GM18867 (cell line): ENCODE data around the gene SPATA46.

Experiments used
- ATAC-seq: cut with Tn5 transposase; IDR thresholded peaks from one replicate; pipeline ENCODE4 v1.9.1; 2021; ENCODE audit warnings: mild to moderate bottlenecking, moderate library complexity; ENCODE audit not compliant: unreplicated experiment

Gene SPATA46

DNA sequence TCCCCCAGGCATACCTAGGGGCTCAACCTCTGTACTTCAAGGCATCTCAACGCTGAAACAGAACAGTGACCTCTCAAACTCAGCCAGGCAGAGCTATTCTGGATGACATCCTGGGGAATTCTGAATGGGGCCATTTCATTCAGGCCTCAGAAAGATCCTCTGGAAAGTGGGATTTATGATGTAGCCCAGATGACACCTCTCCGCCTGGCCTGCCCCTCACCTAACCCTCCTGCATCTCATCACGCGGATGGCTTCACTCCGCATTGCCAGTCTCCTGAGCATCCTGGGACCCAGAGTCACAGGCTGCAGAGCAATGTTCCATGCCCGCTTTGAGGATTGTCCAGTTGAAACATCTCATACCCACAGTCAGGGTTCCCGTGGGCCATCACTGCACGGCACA, 1.2 kb downstream of the SPATA46 start:
- ATAC-seq = no peak

DNA sequence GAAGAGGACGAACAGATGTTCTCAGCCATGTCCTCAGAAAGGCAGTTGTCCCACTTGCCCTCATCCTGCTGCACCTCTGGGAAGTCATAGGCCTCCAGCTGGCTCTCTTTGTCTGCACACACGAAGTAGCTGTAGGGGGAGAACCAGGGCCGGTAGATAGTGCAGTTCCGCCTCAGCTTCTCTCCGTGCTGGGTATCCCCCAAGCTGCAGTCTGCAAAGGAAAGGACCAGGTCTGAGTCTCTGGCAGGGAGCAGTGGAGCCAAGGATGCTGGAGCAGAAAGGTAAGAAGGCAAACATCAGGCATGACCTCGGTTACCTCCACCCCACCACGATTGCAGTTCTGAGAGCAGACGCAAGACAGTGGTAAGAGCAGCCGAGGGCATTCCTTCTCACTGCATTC, 2.2 kb downstream of the SPATA46 start:
- ATAC-seq = no peak

DNA sequence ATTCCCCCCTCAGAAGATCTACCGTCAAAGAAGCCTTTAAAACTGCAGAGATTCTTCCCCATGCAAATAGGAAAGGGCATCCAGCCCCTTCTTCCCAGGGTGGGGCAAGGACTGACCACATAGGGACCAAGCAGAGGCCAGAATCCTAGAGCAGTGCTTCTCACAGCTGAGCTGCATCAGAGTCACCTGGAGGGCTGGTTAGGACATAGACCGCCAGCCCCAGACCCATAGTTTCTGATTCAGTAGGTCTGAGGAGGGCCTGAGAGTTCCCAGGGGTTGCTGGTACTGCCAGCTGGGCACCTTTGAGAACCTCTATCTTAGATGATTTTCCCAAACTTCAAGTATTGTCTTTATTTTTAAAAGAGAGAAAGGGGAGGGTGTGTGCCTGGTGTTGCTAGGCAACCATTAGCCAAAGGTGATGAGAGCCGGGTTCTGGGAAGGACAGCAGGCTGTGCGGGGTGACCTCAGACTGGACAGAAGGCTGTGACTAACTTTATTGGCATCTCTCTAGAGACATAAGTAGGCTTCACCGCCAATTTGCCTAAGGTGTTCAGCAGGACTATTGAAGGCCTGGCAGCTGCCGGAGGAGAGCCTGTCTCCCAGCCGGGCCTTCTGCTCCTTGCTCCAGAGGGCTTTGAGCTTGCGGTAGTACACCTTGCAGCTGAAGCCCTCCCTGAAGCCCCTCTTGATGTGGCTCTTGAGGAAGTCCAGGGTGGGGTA, 3.0 kb downstream of the SPATA46 start:
- no peak for ATAC-seq

DNA sequence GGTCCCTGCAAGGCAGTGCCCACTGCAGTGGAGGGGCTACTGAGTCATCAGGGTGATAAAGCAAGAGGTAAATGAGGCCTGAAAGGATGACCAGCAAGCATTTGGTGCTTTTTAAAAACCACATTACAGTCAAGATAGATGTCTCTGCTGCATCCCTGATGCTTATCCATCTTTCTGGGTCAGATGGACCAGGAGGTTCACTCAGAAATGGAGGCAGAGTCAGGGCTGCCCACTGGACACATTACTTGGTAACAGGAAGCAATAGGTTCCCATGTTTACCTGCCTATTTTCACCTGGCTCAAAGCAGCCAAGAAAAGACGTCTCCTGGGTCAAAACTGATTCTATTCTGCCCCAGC, 3.6 kb downstream of the SPATA46 start:
- no peak for ATAC-seq

DNA sequence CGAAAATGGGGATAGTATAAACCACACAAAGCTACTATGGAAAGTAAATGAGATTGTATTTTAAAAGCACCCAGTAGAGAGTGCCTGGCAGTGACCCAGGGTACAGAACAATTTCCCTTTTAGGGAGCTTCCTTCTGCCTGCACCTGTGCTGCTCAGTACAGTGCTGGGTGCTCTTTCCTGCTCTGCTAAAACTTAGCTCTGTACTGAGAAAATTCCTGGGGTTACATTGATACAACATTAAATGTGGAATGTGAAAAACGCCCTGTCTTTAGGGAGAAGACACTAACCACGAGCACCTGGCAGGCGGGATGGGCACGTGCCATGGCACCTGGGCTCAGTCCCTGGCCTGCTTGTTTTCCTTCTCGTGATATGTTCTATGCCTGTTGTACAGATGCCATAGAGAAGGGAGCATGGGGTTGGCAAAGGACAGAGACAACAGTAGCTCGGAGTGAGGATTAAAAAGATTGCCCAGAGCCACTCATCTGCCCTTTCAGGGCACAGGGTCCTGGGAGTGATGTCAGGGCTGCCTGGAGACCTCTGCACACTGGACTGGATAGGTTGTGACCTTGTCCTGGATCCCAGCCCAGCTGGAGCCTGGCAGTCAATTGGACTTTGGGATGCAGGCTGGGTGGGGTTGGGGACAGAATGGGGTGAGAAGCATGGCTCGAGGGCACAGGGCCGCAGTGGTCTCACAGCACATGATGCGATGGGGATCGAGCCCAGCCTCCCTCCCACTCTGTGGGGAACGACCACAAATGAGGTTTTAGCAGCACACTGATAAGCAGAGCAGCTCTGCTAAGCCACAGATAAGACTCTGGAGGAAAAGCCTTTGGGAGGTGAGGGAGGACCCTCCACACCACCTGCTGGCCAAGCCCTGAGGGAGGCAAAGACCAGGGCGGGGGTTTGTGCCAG, 4.2 kb downstream of the SPATA46 start:
- no peak for ATAC-seq

DNA sequence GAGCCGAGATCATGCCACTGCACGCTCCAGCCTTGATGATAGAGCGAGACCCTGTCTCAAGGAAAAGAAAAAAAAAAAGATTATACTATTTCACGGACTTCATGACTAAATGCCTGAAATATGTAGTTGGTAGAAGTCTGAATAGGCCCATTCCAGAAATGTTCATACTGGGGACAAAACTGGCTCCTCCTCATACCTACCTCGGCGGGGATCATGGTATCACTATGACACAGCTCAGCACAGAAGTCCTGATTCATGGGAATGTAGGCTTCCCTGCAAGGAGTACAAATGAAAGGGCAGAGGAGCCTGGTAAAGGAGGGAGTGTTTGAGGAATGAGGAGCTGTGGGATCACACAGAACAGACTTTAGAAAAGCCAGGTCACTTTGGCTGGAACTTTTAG, 5.0 kb downstream of the SPATA46 start:
- no peak for ATAC-seq

DNA sequence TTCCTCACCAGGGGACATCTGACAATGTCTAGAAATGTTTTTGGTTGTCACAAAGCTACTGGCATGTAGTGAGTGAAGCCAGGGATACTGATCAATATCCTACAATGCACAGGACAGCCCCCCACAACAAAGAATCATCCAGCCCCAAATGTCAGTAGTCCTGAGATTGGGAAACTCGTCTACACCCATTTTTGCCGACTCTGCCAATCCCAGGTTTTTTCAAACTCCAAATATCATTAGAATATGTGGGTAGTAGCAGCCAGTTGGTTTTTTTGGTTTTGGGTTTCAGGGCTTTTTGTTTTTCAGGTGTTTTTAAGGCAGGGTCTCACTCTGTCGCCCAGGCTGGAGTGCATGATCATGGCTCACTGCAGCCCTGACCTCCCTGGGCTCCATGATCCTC, 5.9 kb downstream of the SPATA46 start:
- ATAC-seq = no peak

DNA sequence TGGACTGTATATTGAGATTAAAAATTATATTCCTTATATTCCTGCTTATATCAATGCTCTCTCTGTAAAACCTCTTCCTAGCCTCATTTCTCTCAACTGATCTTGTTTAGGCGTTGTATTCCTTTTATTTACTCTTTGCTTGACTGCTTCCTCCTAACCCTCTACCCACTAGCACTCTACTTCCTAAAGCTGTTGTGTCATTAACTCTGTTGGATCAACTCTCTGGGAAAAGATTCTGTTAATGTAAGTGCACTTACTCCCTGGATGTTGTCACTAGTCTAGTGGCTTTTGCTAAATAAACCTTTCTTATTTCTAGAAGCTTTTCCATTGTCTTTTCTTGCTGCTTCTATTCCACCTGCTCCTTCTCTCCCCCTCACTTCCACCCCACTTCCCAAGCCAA, 6.5 kb downstream of the SPATA46 start:
- ATAC-seq = no peak

DNA sequence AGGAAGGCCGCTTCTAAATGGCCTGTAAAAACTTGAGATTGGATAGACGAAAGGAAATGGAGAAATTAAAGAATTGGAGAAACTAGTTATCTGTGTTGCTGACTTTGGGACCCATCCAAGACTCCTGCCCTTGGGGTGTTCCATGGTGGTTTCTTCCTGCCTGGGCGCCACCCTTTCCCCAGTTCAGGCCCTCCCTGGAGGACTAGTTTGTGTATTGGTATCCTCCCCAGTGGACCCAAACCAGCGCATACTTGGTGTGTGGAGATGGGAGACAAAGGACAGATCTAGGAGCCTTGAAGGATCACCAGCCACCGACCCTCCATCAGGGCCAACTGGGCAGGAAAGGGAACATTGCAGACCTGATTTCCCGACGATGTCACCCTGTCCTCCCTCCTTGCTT, 7.1 kb downstream of the SPATA46 start:
- ATAC-seq = no peak

DNA sequence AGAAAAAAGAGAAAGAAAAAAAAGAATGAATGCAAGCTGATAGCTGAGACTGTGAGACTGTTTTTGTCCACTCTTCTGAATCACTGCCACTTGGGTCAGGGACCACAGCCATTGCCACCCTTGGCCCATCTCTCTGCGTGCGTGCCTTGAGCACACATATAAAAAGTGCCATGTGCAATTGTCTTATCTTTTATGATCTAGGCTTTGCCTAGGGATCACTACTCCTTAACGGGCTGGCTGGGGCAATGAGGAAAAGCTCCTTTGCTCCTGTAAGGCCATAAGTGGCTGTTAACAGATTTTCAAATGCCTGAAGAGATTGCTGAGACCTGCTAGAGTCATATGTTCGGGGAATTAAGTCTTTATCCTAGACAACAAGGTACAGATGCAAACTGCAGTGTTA, 8.2 kb downstream of the SPATA46 start:
- no peak for ATAC-seq

DNA sequence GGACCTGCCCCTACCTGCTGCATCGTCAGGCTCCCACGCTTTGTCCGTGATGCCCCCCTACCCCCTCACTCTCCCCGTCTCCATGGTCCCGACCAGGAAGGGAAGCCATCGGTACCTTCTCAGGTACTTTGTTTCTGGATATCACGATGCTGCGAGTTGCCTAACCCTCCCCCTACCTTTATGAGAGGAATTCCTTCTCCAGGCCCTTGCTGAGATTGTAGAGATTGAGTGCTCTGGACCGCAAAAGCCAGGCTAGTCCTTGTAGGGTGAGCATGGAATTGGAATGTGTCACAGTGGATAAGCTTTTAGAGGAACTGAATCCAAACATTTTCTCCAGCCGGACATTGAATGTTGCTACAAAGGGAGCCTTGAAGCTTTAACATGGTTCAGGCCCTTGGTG, 8.9 kb downstream of the SPATA46 start:
- ATAC-seq = no peak

DNA sequence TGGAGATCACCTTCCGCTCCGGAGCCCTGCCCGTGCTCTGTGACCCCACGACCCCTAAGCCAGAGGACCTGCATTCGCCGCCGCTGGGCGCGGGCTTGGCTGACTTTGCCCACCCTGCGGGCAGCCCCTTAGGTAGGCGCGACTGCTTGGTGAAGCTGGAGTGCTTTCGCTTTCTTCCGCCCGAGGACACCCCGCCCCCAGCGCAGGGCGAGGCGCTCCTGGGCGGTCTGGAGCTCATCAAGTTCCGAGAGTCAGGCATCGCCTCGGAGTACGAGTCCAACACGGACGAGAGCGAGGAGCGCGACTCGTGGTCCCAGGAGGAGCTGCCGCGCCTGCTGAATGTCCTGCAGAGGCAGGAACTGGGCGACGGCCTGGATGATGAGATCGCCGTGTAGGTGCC, 9.6 kb downstream of the SPATA46 start:
- no peak for ATAC-seq

DNA sequence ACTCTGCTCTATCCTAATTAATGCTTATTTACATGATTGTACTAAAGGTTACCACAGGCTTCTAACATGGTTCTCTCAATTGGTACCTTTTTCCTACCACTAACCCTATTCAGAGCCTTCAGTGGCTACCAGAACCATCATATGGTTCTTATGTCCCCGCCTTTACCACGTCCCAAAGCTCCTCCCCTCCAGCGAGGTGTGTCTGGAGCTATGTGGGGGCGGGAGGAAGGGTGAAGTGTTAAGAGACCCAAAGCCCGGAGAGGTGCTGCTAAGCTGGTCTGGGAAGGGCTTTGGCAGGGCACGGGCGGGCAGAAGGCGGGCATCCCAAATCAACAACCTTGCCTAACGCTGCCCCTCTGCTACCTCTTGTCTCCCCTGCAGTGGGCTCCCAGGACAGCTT, 10.0 kb downstream of the SPATA46 start:
- ATAC-seq = no peak

DNA sequence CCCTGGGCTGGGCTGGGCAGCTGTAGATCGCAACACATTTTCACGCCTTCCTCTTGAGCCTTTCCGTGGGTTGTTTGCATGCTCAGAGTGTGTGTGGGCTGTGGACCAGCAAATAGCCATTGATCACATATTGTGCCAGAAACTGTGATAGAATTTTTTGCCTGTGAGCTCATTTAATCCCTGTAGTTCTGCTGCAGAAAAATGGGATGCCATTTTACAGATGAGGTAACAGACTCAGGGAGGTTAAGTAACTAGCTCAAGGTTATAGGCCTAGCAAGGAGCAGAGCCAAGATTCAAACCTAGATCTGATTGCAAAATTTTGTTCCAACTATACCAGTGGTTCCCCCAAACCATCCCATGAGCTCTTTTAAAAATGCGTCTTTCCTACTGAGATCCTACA, 10.5 kb downstream of the SPATA46 start:
- ATAC-seq = no peak

DNA sequence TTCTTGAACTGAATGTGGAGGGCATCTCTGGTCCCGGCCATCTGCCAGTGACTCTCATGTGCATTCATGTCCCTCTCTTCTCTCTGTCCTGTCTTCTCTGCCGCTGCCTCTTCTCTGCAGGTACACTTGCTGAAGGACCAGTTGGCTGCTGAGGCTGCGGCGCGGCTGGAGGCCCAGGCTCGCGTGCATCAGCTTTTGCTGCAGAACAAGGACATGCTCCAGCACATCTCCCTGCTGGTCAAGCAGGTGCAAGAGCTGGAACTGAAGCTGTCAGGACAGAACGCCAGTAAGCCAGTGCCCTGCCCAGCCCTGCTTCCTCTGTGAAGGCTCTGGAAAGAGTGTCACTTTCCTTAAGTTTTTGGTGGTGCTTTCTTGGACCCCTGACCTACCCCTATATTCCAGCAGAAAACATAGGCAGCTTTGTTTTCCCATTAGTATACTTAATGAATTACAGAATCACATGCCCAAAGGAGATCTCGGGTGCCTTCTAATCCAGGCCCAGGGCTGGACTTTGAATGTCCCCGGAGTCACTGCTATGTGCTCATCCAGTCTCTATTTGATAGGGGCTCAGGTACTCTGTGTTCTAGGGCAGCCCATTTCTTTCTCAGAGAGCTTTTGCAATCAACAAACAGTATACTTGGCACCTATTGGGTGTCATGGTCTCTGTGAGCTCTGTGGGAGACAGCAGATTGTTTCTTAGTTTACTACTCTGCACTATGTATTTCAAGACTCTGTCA, 11.2 kb downstream of the SPATA46 start:
- ATAC-seq = no peak

DNA sequence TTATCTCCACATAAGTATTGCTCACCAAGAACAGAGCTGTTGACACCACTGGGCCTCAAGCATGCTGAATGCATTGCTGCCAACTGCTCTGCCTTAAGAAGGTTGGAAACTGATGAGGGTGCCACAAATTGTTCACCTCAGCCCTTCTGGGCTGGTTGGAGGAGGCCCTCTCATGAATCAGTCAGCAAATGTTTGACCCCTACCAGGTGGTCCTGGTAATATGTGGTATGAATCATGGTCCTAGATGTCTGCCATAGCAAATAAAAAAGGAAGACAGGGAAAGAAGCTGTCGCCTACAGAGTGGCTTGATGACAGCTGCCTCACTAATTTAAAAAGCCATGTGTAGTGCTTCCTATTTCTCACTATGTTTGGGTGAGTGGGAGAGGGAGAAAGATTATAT, 12.2 kb downstream of the SPATA46 start:
- no peak for ATAC-seq

DNA sequence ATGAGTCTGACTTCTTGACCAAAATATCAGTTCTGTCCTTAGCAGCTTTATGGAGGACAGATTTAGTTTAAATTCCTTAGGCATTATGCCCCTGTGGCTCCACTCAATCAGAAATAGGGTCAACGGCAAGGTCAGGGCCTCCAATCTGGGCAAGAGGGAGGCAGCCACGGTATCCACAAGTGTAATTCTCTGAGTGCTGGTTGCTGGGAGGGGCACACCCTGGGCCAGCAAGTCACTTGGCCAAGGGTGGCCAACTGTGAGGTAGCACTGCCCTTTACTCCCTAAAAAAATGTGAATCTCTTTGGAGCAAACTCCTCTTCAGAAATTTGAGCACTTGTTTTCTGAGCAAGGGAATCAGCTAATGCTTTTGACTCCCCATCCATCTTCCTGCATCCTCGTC, 12.8 kb downstream of the SPATA46 start:
- no peak for ATAC-seq

DNA sequence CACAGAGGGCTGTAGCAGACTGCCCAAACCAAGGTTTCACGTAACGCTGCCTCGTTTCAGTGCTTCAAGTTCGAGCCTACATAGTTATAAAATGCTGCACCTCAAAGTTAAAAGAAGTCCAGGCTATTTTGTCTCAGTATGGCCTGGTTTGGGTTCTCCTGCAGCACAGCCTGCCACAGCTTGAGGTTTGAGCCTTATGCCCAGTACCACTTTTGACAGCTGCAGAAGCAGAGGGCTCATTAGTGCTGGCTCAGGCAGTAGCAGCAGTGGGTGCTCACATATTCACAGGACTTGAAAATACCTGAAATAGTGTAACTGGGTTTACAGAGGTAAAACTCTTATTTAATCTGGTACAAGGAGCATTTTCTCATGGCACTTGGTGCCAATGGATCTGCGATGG, 15.3 kb downstream of the SPATA46 start:
- ATAC-seq = peak; percentile 23

DNA sequence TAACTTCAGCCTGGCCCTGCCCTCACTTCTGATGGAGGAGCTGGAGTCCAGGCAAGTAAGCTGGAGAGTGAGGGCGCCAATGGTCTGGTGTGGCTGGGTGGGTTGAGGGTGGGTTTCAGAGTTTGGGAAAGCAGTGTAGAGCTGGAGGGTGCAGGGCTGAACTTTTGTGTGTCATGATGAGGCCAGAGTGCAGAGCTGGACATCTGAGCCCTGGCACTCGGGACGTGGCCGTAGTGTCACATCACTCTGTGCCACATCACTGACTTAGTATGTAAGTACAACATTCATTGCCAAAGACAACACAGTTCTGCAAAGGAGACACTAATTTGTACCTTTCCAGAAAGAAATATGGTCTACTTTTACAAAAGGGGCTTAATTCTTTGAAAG, 15.8 kb downstream of the SPATA46 start:
- no peak for ATAC-seq

DNA sequence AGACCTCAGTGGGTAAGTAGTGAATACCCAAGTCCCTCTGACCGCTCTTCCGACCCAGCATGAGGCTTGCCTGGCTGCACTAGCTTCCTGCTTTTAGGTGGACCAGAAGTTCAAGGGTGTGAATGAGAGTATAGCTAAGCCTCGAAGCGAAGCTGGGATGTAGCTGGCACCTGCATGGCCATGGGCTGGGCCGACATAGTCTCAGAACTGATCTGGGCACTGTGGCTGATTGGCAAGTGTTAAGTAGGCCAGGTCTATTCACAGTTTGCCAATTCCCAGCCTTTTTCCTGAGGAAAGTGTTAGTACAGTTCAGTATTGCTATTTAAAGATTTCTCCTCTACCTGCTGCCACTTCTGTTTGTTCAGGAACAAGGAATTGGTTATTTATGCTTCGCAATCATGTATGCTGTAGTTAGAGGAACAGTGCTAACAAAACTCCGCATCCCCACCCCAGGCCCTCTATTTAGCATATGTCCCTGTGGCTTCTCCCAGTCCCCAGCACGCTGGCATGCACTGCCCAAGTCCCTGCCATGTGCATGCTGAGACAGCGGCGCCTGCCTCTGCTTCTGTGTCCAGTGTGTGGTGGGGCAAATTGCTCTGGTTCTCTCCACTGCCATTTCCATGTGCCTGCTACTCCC, 16.3 kb downstream of the SPATA46 start:
- no peak for ATAC-seq

DNA sequence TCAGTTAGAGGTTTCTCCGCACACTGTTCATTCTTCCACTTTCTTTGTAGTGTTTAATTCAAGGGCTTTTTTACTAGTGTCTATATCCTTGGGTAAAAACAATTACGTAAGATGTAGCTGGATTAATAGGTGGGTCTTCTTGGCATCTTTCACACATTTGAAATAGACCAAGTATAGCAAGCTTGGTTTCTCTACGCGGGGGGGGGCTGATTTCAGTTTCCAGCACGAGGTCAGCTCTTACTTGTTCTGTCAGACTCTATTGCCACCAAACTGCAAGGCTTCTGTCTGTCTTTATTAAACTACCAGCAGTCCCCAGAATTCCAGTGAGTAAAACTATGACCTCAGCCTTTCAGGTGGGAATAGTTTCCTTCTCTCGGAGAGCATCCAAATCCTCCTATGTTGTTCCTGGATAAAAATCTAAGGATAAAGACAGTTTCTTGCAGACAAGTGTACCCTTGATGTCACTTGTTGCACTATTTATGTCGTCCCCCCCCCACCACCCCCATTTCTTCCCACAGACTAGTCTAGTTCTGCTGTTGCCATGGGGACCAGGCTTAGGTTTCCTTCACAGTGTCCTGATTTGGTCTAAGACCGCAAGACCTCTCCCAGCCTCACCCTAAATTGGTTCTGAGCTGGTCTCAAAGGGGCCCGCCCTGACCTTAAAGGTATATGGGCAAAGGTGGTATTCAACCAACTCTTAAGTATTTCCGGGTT, 17.0 kb downstream of the SPATA46 start:
- ATAC-seq = no peak
